Heart right ventricle (tissue), 16 donors: Measurements from ENCODE around the gene ADAM12. TPM values are rescaled to one million over a fixed set of nuclear protein-coding genes. Genes with fewer than 3 reads are reported as not detected.

Experiments
- ATAC-seq, 8 donors: fragments of 200-7000 bp; cut with Tn5 transposase; one replicate each; pipeline ENCODE4 v1.9.1; 2020; ENCODE audit warnings: mild to moderate bottlenecking in 8 of 8, moderate library complexity in 8 of 8, moderate number of reproducible peaks in 1 of 8
- DNase-seq, 2 donors: peaks; one replicate each; pipeline ENCODE4 v3.0.0-alpha.2; 2020
- H3K27ac ChIP-seq, 10 donors: fragments of 200-600 bp; sonication (generic) in 2 of 10; one replicate each; pipeline versions ENCODE4 v1.5.0 to v1.8.0; 2020 to 2022; ENCODE audit warnings: mild to moderate bottlenecking in 3 of 10
- H3K27me3 ChIP-seq, 7 donors: fragments of 200-600 bp; one replicate each; pipeline ENCODE4 v1.8.0; 2021 to 2022; ENCODE audit warnings: mild to moderate bottlenecking in 2 of 7
- H3K36me3 ChIP-seq, 9 donors: fragments of 200-600 bp; sonication (generic) in 1 of 9; one replicate each; pipeline versions ENCODE4 v1.5.0 to v1.8.0; 2020 to 2022; ENCODE audit warnings: mild to moderate bottlenecking in 2 of 9
- H3K4me1 ChIP-seq, 9 donors: fragments of 200-600 bp; sonication (generic) in 1 of 9; one replicate each; pipeline versions ENCODE4 v1.5.0 to v1.8.0; 2020 to 2022; ENCODE audit warnings: mild to moderate bottlenecking in 4 of 9
- H3K4me3 ChIP-seq, 10 donors: fragments of 200-600 bp; sonication (generic) in 2 of 10; one replicate each; pipeline versions ENCODE4 v1.5.0 to v1.8.0; 2020 to 2022; ENCODE audit warnings: mild to moderate bottlenecking in 7 of 10, moderate library complexity in 2 of 10
- H3K9me3 ChIP-seq, 11 donors: fragments of 200-600 bp in 10 of 11; sonication (generic) in 2 of 11; one replicate each; pipeline versions ENCODE4 v1.5.0 to v1.8.0; 2013 to 2022; ENCODE audit warnings: mild to moderate bottlenecking in 2 of 11, control low read depth in 1 of 11, moderate library complexity in 1 of 11
- WGBS, 2 donors: extraction: QIAGEN DNeasy Blood & Tissue Kit; methylation state at CpG; one replicate each; pipeline ENCODE4 v1.1.7; 2013; ENCODE audit warnings: inconsistent platforms in 1 of 2; 5-methylcytosine and 5-hydroxymethylcytosine counted together
- intact Hi-C, 10 donors: fragments of 100-400 bp; cut with DNase I; formaldehyde crosslinking; loops; one replicate each; pipeline versions ENCODE4 v1.11.1 to v1.14.2; 2022
- polyA plus RNA-seq, 2 donors: library from polyadenylated mRNA; stranded (reverse); fragments of 200-250 nt; gene quantifications; one replicate each; pipeline ENCODE4 v1.2.3, GENCODE V29; 2013
- total RNA-seq, 10 donors: library from RNA; stranded (reverse); fragmentation: NEBNext Ultra II Directional in 3 of 10; extraction: Animal tissue kit (Norgen Biotek cat#: 25700) in 3 of 10; gene quantifications; one replicate each; pipeline versions ENCODE4 v1.2.1 to v1.2.4, GENCODE V29; 2021 to 2023
- TF ChIP-seq, protein P1 (sequence below), 9 donors: fragments of 200-600 bp; sonication (generic) in 2 of 9; IDR thresholded peaks; one replicate each; pipeline versions ENCODE4 v1.5.0 to v1.8.0; 2021 to 2022; ENCODE audit warnings: antibody characterized with exemption in 9 of 9, mild to moderate bottlenecking in 5 of 9, moderate library complexity in 1 of 9
- donor health status: Arrhythmogenic right ventricular cardiomyopathy.
- donor health status: ischemic (EF 13 %, LVEDD 7.1; RV severe dilation, severe dysfunction).
- donor health status: healthy with polysubstance abuse.
- donor health status: DM: no; HTN: yes; CAD: no.
- donor health status: DM: no; HTN: no; CAD: no.
- donor health status: ischemic (EF 25% LVEDD 6.9; RV normal size, moderate dysfunction).
- donor health status: ischemic (EF 25% LVEDD 5.7; RV mildly dilated, moderate dysfunction).
- donor health status: healthy.
- donor health status: DM: yes; HTN: yes; CAD: no.
- donor health status: Ischemic cardiomyopathy.
- donor health status: ischemic (EF 35%, LVEDD 5.7; RV mildly dilated, moderate dysfunction).
- donor health status: nonischemic (EF 11% LVEDD 7.7; RV severe dilation, severe dysfunction).
- donor health status: DM: yes; HTN: yes; CAD: no.
- donor health status: PGD.
- donor health status: ischemic (EF 29% LVEDD 5.4; RV normal size, mild dysfunction).
- donor health status: nonischemic (EF 23%, LVEDD 6.1; RV moderate dilation, normal function).

The ADAM12 gene
- total and polyA plus RNA-seq, 12 donors = 0.07 to 6.9 (median 0.47) TPM

DNA sequence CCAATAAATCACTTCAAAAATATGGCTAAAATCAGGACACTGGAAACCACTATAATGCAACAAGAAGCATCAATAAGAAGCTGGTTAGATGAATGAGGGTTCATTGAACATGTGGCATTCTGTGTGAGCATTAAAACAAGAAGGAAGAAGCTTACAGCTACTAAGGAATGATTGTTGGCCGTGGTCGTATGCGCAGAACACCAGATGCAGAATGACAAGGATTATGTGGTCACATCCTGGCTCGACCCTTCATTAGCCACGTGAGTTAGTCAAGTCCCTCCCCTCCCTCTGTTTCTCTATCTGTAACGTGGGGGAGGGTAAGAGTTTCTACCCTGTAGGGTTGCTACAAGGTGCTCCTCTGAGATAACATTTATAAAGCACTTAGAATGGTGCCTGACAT lies 174.3 kb downstream of the ADAM12 start:
- Histone ChIP-seq H3K4me3 (no peak overlapping the region), H3K27ac (no peak overlapping the region), H3K27me3 (peaks cover 0 to 7% (median 0%) of the 10 kb centered on the region in 7 donors), H3K9me3 (no peaks in the 10 kb centered on the region), H3K36me3 (no peaks in the 10 kb centered on the region), H3K4me1 (peaks cover 0 to 7% (median 1%) of the 10 kb centered on the region in 9 donors)
- WGBS, 2 donors = 62 to 66% methylated on average over 6 of the region's 6 CpGs
- DNase-seq = no peak
- no peak for ATAC-seq
- intact Hi-C loops = no loop called here
- TF ChIP-seq, protein P1, sequence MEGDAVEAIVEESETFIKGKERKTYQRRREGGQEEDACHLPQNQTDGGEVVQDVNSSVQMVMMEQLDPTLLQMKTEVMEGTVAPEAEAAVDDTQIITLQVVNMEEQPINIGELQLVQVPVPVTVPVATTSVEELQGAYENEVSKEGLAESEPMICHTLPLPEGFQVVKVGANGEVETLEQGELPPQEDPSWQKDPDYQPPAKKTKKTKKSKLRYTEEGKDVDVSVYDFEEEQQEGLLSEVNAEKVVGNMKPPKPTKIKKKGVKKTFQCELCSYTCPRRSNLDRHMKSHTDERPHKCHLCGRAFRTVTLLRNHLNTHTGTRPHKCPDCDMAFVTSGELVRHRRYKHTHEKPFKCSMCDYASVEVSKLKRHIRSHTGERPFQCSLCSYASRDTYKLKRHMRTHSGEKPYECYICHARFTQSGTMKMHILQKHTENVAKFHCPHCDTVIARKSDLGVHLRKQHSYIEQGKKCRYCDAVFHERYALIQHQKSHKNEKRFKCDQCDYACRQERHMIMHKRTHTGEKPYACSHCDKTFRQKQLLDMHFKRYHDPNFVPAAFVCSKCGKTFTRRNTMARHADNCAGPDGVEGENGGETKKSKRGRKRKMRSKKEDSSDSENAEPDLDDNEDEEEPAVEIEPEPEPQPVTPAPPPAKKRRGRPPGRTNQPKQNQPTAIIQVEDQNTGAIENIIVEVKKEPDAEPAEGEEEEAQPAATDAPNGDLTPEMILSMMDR (IDR thresholded peaks at IDR 0.05) = no peak

- Histone ChIP-seq H3K36me3 (no peaks in the 10 kb centered on the region), H3K4me1 (peaks cover 0 to 18% (median 8%) of the 10 kb centered on the region in 9 donors), H3K9me3 (no peaks in the 10 kb centered on the region), H3K27me3 (peaks cover 0 to 7% (median 0%) of the 10 kb centered on the region in 7 donors), H3K27ac (no peak overlapping the region), H3K4me3 (no peak overlapping the region)
- DNase-seq = no peak
- intact Hi-C loops = no loop called here
- ATAC-seq = no peak
- TF ChIP-seq, protein P1 (IDR thresholded peaks at IDR 0.05) = no peak
- 92 to 94% methylated on average over 2 of the region's 2 CpGs for WGBS, 2 donors
Measured at GRCh38 chr10:126212738-126213137, 175.5 kb downstream of the ADAM12 start.

DNA sequence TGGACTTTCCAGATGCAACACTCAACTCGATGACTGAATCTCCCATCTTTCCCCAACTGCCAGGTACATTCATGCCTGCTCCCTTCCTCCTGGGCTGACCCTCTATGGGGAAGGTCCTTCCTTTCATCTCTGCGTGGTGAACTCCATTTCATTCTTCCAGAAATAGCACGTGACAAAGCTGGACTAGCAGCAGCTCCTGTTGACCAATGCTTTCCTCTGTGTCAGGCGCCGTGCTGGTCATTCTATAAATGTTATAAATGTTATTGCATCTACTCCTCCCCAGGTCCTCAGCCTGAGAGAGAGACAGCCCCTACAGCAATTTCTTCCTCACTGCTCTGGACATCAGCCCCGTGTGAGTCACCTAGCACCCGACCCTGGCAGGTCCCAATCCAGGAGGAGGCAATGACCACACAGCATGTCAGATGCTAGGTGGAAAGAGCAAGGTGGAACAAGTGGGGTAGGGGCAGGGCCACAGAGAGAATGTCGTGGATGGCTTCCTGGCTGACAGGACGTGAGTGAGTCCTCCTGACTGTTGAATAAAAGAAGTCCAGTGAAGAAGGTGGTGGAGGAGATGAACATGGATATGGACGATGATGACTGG lies 178.1 kb downstream of the ADAM12 start:
- Histone ChIP-seq H3K4me1 (peaks cover 0 to 18% (median 8%) of the 10 kb centered on the region in 9 donors), H3K36me3 (no peaks in the 10 kb centered on the region), H3K27ac (no peak overlapping the region), H3K9me3 (no peaks in the 10 kb centered on the region), H3K4me3 (no peak overlapping the region), H3K27me3 (peaks cover 0 to 7% (median under 1%) of the 10 kb centered on the region in 7 donors)
- TF ChIP-seq, protein P1 (IDR thresholded peaks at IDR 0.05) = no peak
- ATAC-seq (no peak), DNase-seq (no peak)
- intact Hi-C loops = no loop called here
- WGBS, 2 donors = 90 to 92% methylated on average over 10 of the region's 10 CpGs

- WGBS, 2 donors = 67% methylated on average over 4 of the region's 4 CpGs
- peaks cover 0 to 7% (median 3%) of the 10 kb centered on the region in 7 donors for H3K27me3 ChIP-seq
- no peak for DNase-seq
- TF ChIP-seq, protein P1 (IDR thresholded peaks at IDR 0.05) = no peak
- H3K27ac ChIP-seq = no peak overlapping the region
- intact Hi-C loops = no loop called here
- peaks cover 0 to 18% (median 8%) of the 10 kb centered on the region in 9 donors for H3K4me1 ChIP-seq
- no peaks in the 10 kb centered on the region for H3K9me3 ChIP-seq
- H3K36me3 ChIP-seq = no peaks in the 10 kb centered on the region
- H3K4me3 ChIP-seq = no peak overlapping the region
- no peak for ATAC-seq
Measured at GRCh38 chr10:126209451-126209850, 178.8 kb downstream of the ADAM12 start.
